GM19455 (cell line): Measurements from ENCODE around the gene GULP1.
"Not testable (repeated sequence)": the region's sequence is repeated elsewhere in the genome, so short reads cannot be mapped to it uniquely, and the experiment has no call there.

Experiments
- ATAC-seq: cut with Tn5 transposase; IDR thresholded peaks from one replicate; pipeline ENCODE4 v1.9.1; 2021; ENCODE audit not compliant: unreplicated experiment

GULP1 gene

DNA sequence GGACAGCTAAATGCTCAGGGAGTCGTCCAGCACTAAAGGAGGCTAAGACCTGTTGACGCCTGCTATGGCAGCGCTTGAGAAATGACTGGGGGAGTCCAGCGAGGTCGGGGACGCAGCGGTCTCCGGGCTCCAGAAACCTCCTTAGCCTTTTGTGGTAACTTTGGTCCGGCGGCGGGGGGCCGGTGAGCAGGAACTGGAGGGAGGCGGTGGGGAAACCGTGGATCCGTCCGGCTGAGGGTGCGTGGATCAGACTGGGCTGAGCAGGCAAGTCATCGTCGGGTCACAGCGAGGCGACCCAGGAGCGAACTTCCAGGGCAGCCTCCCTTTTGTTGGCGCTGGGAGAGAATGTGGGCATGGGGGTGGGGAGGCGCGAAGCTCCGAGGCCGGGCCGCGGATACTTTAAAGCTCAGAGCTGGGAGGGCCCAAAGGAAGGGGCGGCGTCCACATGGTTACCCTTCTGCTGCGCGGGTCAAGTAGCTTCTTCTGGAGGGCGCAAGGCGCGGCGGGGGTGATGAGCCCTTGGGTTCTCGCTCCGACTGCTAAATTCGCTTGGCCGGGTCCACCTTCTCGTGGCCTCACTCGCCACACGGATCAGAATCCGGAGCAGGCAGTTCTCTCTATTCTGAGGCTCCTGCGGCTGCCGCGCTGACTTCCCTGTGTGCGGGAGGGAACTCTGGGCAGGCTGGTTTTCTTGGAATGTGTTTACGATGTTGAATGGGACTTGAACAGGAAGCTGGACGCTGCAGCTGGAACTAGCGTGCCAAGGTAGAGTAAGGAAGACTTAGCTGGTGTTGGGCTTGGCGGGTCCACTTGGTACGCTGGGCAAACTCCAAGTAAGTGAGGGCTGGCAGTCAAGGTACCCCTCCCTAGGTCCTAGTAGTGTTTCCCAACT, 920 bp downstream of the GULP1 start:
- no peak for ATAC-seq

DNA sequence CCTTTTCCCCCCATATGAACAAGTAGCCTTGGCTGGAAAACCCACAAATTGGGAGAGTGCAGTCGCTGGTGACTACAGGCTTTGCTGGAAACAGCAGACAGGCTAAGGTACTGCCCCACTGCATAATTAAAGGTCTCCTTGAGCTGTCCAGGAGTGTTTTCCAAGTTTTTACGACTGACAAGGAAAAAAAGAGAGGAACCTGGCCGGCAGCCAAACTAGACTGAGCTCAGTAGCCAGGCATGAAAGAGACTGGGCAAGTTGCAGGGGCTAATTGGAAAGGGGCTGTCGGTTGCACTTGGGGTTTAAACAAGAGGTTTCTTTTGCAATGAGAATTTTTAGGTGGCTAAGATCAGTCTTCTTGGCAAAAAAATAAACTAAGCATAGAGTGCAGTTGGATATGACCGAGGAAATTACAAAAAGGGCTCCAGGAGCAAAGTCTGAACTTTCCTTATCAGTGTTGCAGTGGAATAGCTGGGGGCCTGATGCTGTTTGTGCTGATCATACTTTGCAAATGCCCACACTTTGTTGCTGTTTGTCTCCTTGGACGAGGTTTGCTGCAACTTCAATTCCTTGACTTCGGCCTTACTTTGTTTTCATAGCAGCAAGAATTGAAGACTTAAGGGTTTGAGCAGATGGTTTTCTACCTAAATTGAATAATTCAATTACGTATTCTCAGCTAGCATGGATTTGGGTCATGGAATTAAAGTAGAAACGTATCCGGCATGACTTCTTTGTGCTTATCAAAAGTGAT, 2.1 kb downstream of the GULP1 start:
- no peak for ATAC-seq

DNA sequence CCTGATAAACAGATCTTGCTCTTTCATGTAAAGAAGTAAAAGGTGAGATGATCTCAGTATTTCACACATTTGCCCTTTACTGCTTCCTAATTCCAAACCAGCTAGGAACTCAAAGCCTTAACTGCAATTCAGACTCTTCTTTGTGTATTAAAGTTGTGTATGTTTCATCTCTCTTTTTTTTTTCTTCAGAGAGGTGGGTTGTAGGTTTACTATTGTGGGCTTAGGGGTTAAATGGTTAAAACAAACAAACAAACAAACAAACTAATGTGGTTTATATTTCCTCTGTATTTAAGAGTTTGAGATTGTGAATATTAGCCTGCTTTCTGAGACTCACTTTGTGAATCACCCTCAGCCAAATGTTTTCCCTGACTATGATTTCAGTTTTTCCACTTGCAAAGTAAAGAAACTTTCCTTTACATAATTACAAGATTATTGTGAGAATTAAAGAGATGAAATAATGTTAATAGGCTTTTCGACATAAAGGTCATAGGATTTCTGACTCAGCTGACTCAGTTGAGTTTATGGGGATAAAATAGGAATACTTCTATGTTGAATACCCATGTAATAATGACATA, 2.8 kb downstream of the GULP1 start:
- no peak for ATAC-seq

DNA sequence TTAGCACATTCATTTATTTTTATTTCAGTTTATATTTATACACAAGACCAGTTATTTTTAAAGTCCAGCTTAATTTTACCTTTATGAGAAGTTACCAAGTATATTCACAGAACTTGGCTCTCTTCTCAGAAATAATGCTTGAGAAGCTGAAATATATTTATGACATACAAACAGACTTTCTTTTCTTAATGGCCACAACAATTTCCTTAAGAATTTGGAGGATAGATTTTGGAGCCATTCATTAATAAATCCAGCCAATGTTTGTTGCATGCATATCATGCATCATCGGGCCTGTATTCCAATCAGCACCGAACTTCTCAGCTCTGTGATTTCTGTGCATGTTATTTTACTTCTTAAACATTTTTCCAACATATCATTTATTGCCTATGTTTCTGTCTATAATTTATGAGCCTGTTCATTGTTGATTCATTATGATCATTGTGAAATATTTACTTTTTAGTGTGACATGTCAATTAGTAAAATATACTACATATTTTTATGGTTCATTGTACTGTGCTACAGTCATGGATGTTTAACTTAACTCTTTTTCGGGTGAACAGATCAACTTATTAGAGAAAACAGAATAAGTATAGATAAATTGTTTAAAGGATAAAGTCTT, 3.5 kb downstream of the GULP1 start:
- no peak for ATAC-seq

- no peak for ATAC-seq
Observed at GRCh38 chr2:188297978-188298377, 6.3 kb downstream of the GULP1 start.

GRCh38 chr2:188298937-188299371, 7.3 kb downstream of the GULP1 start:
- not testable (repeated sequence) for ATAC-seq

- ATAC-seq, result no peak
Observed at GRCh38 chr2:188303363-188304031, 11.8 kb downstream of the GULP1 start.

DNA sequence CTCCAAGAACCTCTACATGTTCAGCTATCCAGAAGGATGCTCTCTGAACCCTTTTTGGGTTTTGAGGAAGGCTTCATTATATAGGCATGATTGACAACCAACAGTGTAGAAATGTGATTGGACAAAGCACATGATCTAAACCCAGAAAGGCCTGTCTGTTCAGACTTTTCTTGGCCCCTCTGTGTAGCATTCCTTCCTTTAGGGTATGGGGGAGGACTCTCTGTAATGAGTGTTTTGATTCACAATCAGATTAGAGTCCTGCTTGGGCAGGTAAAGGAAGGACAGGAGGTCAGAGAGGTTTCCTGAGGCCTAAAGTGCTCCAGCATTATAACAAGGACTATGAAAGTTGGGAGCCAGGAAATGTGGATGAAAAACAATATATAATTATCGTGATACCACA, 13.6 kb downstream of the GULP1 start:
- no peak for ATAC-seq

DNA sequence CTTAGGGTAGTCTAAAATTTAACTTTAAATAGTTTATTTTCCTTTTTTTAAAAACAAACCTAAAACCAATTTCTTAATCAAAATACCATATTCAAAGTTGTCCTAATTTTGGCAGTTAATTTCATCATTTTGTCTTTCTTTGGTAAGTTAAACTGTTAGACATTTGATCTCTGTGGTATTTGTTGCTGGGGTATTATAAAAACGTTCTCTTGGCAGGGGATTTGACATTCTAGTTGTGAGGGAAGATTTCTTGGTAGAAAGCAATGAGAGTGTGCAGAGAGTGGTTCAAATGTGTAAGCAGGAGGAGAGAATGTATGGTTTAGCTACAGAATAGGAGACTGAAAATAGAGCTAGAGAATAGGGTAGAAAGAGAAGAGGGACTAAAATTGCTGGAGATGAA, 14.6 kb downstream of the GULP1 start:
- ATAC-seq, result no peak

GRCh38 chr2:188307850-188308283, 16.2 kb downstream of the GULP1 start:
- ATAC-seq, result no peak

DNA sequence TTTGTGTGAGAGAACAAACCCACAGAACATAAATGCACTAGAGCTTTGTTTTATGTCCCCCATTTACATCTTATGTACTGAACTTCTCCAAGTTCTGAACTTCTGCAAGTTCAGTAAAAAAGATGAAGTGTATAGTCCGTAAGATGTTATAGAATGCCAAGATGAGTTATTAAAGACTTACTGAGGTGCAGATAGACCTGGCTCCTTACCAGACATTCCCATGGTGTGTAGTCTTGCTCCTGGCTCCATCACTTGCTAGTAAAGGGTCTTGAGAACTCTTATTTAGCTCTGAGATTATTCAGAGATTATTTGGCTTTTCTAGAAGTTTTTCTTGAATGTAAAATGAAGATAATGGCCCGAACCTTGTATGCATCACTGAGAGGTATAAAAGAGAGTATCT, 16.8 kb downstream of the GULP1 start:
- no peak for ATAC-seq

GRCh38 chr2:188309364-188309763, 17.7 kb downstream of the GULP1 start:
- no peak for ATAC-seq

DNA sequence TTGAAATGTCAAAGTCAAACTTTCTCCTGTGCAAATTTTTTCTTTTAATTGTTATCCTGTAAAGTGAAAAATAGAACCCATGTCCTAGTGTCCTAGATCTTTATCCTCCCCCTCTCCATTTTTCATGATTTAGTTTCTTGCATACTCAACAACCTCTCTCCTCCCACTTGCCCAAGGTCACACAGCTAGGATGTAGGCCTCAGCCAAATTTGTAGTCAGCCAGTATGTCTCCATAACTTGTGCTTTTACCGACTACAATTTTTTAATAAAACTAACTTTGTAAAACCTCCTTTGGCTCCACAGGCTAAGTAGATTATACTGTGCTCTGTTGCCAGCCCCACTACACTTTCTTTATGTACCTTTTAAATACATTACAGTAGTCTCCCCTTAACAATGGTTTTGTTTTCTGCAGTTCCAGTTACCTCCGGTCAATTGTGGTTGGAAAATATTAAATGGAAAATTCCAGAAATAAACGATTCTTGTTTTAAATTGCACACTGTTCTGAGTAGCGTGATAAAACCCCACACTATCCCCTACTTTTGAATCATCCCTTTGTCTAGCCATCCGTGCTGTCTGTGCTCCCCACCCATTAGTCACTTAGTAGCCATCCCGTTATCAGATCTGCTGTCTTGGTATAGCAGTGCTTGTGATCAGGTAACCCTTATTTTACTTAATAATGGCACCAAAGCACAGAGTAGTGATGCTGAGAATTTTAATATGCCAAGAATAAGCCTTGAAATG, 22.8 kb downstream of the GULP1 start:
- no peak for ATAC-seq

GRCh38 chr2:188315750-188316149, 24.1 kb downstream of the GULP1 start:
- ATAC-seq, result no peak

- no peak for ATAC-seq
Observed at GRCh38 chr2:188316342-188316741, 24.7 kb downstream of the GULP1 start.

DNA sequence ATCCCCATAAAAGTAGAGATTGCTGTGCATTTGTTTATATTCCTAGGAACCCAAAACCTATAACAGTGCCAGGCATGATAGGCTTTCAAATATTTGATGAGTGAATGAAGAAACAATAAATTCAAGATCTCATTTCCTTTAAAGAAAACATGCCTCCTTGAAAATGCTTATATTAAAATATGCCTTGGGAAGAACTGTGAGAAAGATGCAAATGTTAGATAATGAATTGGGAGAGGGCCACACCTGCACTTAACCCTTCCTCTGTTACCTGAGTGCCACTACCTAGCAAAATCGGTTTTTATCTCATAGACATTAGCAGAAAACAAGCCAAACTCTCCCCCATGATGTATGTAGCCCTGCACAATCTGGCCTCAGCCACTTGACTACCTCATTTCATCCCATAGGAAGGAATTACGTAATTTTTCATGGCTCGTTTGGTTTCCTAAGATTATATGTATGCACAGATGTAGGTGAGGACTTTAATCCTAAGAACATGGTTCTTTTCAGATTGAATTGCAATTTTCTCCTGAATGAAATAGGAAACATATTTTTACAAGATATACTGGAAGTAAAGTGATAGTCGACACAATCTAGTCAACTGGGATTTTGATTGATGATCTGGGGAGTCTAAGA, 25.2 kb downstream of the GULP1 start:
- no peak for ATAC-seq

DNA sequence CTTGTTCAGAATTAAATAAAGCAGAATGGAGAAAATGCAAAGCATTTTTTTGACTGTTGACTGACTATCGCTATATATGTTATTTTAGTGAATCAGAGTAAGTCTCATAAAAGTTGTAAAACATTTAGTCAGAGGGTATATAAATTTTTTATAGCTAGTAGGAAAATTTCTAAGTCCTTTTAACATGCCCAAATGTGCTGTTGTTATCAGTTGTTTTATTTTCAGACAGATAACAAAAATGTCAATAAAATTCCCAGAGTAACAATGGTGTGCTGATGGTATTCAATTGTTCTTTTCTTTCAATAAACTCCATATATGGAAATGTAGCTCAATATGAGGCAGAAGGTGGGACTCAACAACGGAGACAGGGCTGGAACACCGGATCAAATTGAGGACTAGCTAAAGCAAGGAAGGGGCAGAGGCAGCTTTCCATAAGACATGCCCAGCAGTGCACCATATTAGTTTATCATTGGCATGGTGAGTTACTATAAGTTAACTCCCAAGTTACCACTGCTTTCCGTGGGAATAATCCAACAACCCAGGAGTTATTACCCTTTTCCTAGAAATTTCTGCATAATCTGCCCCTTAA, 26.6 kb downstream of the GULP1 start:
- no peak for ATAC-seq

DNA sequence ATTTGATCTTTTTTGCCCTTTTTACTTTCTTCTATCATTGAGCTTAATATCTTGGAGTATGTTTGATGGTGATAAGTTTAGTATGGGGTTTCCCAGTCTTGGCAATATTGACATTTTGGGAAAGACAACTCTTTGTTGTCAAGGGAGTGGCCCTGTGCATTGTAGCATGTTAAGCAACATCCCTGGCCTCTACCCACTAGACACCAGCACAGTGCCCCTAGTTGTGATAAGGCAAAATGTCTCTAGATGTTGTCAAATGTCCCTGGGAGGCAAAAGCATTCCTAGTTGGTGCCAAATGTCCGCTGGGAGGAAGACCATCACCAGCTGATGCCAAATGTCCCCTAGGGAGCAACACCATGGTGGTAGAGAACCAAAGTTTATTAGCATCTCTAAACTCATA, 28.2 kb downstream of the GULP1 start:
- ATAC-seq, result no peak

- ATAC-seq, result no peak
Observed at GRCh38 chr2:188320861-188321260, 29.2 kb downstream of the GULP1 start.
